SK-N-SH treated with all-trans-retinoic acid at 6 μM for 48 hours (cell line): Measurements from ENCODE around the gene CCDC34.

ENCODE experiments used
- ATAC-seq: fragments of 200-7000 bp; cut with Tn5 transposase; 3 replicates; pipeline ENCODE4 v1.9.1; 2020; ENCODE audit warnings: mild to moderate bottlenecking, moderate library complexity
- ARNTL ChIP-seq: fragments of 450-650 bp; formaldehyde crosslinking; IDR thresholded peaks from 2 replicates; pipeline ENCODE4 v1.5.0; 2020; ENCODE audit warnings: low read depth, mild to moderate bottlenecking, moderate library complexity, borderline replicate concordance
- BACH2 ChIP-seq: fragments of 250-450 bp; sonication (Bioruptor Pico); IDR thresholded peaks from 2 replicates; pipeline ENCODE4 v1.9.0; 2021; ENCODE audit warnings: mild to moderate bottlenecking, borderline replicate concordance
- CREB5 ChIP-seq: fragments of 250-450 bp; sonication (Bioruptor Pico); IDR thresholded peaks from 2 replicates; pipeline ENCODE4 v1.5.1; 2020; ENCODE audit warnings: low read depth, mild to moderate bottlenecking, moderate library complexity
- CSDC2 ChIP-seq: fragments of 250-450 bp; sonication (Bioruptor Pico); IDR thresholded peaks from 2 replicates; pipeline ENCODE4 v1.5.0; 2020; ENCODE audit warnings: mild to moderate bottlenecking, moderate library complexity
- CSRNP3 ChIP-seq: fragments of 250-450 bp; sonication (Bioruptor Pico); IDR thresholded peaks from 2 replicates; pipeline ENCODE4 v1.5.1; 2021; ENCODE audit warnings: mild to moderate bottlenecking, moderate library complexity
- ESRRG ChIP-seq: fragments of 250-450 bp; sonication (Bioruptor Pico); IDR thresholded peaks from 2 replicates; pipeline ENCODE4 v1.6.1; 2021; ENCODE audit warnings: mild to moderate bottlenecking
- GLIS3 ChIP-seq: fragments of 250-450 bp; sonication (Bioruptor Pico); IDR thresholded peaks from 2 replicates; pipeline ENCODE4 v1.5.0; 2020; ENCODE audit warnings: mild to moderate bottlenecking, moderate library complexity
- ISL1 ChIP-seq: fragments of 250-450 bp; sonication (Bioruptor Pico); IDR thresholded peaks from 2 replicates; pipeline ENCODE4 v2.1.2; 2022; ENCODE audit warnings: mild to moderate bottlenecking, moderate library complexity
- OSR1 ChIP-seq: fragments of 250-450 bp; sonication (Bioruptor Pico); IDR thresholded peaks from 2 replicates; pipeline ENCODE4 v1.8.0; 2022; ENCODE audit warnings: moderate library complexity, mild to moderate bottlenecking, inconsistent platforms
- PATZ1 ChIP-seq: fragments of 250-450 bp; sonication (Bioruptor Pico); IDR thresholded peaks from 2 replicates; pipeline ENCODE4 v1.8.0; 2020; ENCODE audit warnings: mild to moderate bottlenecking, moderate library complexity, borderline replicate concordance
- POU6F1 ChIP-seq: fragments of 250-450 bp; sonication (Bioruptor Pico); IDR thresholded peaks from 2 replicates; pipeline ENCODE4 v1.8.0; 2021; ENCODE audit warnings: low read depth, mild to moderate bottlenecking, moderate library complexity, borderline replicate concordance
- PPARA ChIP-seq: fragments of 250-450 bp; sonication (Bioruptor Pico); IDR thresholded peaks from 2 replicates; pipeline ENCODE4 v1.5.0; 2020; ENCODE audit warnings: mild to moderate bottlenecking, borderline replicate concordance
- RARB ChIP-seq: fragments of 250-450 bp; sonication (Bioruptor Pico); IDR thresholded peaks from 2 replicates; pipeline ENCODE4 v1.8.0; 2021; ENCODE audit warnings: mild to moderate bottlenecking, moderate library complexity
- SNAI2 ChIP-seq: fragments of 250-450 bp; sonication (Bioruptor Pico); IDR thresholded peaks from 2 replicates; pipeline ENCODE4 v1.5.0; 2020; ENCODE audit warnings: mild to moderate bottlenecking, moderate library complexity
- TCF4 ChIP-seq: fragments of 250-450 bp; sonication (Bioruptor Pico); IDR thresholded peaks from 2 replicates; pipeline ENCODE4 v1.8.0; 2021; ENCODE audit warnings: mild to moderate bottlenecking, moderate library complexity, borderline replicate concordance
- TSHZ2 ChIP-seq: fragments of 250-450 bp; sonication (Bioruptor Pico); IDR thresholded peaks from 2 replicates; pipeline ENCODE4 v1.5.0; 2020; ENCODE audit warnings: mild to moderate bottlenecking, moderate library complexity
- ZC3H10 ChIP-seq: fragments of 250-450 bp; sonication (Bioruptor Pico); IDR thresholded peaks from 2 replicates; pipeline ENCODE4 v1.5.1; 2021; ENCODE audit warnings: mild to moderate bottlenecking, moderate library complexity
- ZFP3 ChIP-seq: fragments of 250-450 bp; sonication (Bioruptor Pico); IDR thresholded peaks from 2 replicates; pipeline ENCODE4 v1.5.0; 2020; ENCODE audit warnings: mild to moderate bottlenecking, moderate library complexity
- ZFP30 ChIP-seq: fragments of 450-650 bp; formaldehyde crosslinking; IDR thresholded peaks from 2 replicates; pipeline ENCODE4 v1.5.0; 2022; ENCODE audit warnings: mild to moderate bottlenecking, moderate library complexity
- ZNF565 ChIP-seq: fragments of 450-650 bp; formaldehyde crosslinking; conservative IDR thresholded peaks from 2 replicates; pipeline ENCODE4 v1.5.0; 2020; ENCODE audit warnings: low read depth, mild to moderate bottlenecking, moderate library complexity
- ZNF8 ChIP-seq: fragments of 450-650 bp; formaldehyde crosslinking; IDR thresholded peaks from 2 replicates; pipeline ENCODE4 v1.5.0; 2020; ENCODE audit warnings: mild to moderate bottlenecking, moderate library complexity

The CCDC34 gene

GRCh38 chr11:27409742-27410141 lies 46.7 kb upstream of the CCDC34 start:
- TF ChIP-seq ISL1 = no peak
- TF ChIP-seq CSRNP3 (CRISPR knock-in tag) = no peak
- no peak for TF ChIP-seq POU6F1 (CRISPR knock-in tag)
- TF ChIP-seq ZNF8 = no peak
- TF ChIP-seq ZNF565 = no peak
- TF ChIP-seq PPARA (CRISPR knock-in tag) = no peak
- TF ChIP-seq TCF4 (CRISPR knock-in tag) = no peak
- no peak for TF ChIP-seq ZFP30 (CRISPR knock-in tag)
- no peak for TF ChIP-seq CSDC2 (CRISPR knock-in tag)
- TF ChIP-seq ZC3H10 (CRISPR knock-in tag) = no peak
- no peak for TF ChIP-seq BACH2
- no peak for ATAC-seq

- no peak for ATAC-seq
- TF ChIP-seq PPARA (CRISPR knock-in tag) (no peak), ESRRG (CRISPR knock-in tag) (no peak), SNAI2 (no peak), BACH2 (no peak), CSRNP3 (CRISPR knock-in tag) (no peak), ZNF565 (no peak), ISL1 (no peak), OSR1 (no peak), TCF4 (CRISPR knock-in tag) (no peak), ZFP3 (CRISPR knock-in tag) (no peak), ARNTL (CRISPR knock-in tag) (no peak), CSDC2 (CRISPR knock-in tag) (no peak)
Observed at GRCh38 chr11:27409049-27409448, 46.0 kb upstream of the CCDC34 start.

GRCh38 chr11:27408246-27408800 lies 45.3 kb upstream of the CCDC34 start:
- no peak for ATAC-seq
- TF ChIP-seq ZC3H10 (CRISPR knock-in tag) (no peak), RARB (CRISPR knock-in tag) (no peak), ZFP3 (CRISPR knock-in tag) (no peak), TCF4 (CRISPR knock-in tag) (no peak), PATZ1 (CRISPR knock-in tag) (no peak), SNAI2 (no peak), ARNTL (CRISPR knock-in tag) (no peak), TSHZ2 (no peak), ESRRG (CRISPR knock-in tag) (no peak), GLIS3 (CRISPR knock-in tag) (no peak), ISL1 (no peak), BACH2 (no peak), PPARA (CRISPR knock-in tag) (no peak), CREB5 (no peak), ZNF8 (no peak), ZFP30 (CRISPR knock-in tag) (no peak), POU6F1 (CRISPR knock-in tag) (no peak)
